ENCODE data around the gene ZNF219. TPM values are rescaled to one million over a fixed set of nuclear protein-coding genes. Genes with fewer than 3 reads are reported as not detected.

ZNF219 gene
- total and polyA plus RNA-seq, 12 donors, result 14.3 to 169 (median 104) TPM

GRCh38 chr14:21047378-21047781 lies 51.1 kb downstream of the ZNF219 start:
- no peaks in the 10 kb centered on the region for H3K36me3 ChIP-seq (replicated peaks in 1 of 2)
- no peaks in the 10 kb centered on the region for H3K27me3 ChIP-seq
- DNase-seq, result peak in 2 of 7 donors; percentile 48 to 49
- peaks cover 38 to 51% of the 10 kb centered on the region in 2 donors for H3K4me1 ChIP-seq (replicated peaks in 1 of 2)
- intact Hi-C loops (cut with DNase I), result loop anchor here in 1 of 2 donors (2.0 kb wide), 1 partner anchor 21 kb away; no protein-coding TSS in a partner anchor
- H3K27ac ChIP-seq, result peak overlapping the region; percentile 13 to 81 (median 53)
- 47 to 61% (median 57%) methylated on average over 2 of the region's 2 CpGs for WGBS, 4 donors
- H3K9me3 ChIP-seq (replicated peaks in 1 of 3), result no peaks in the 10 kb centered on the region
- TF ChIP-seq POLR2A (IDR thresholded peaks at IDR 0.05) (no peak), CTCF (IDR thresholded peaks at IDR 0.05) (no peak)
- H3K4me3 ChIP-seq, result no peak overlapping the region

DNA sequence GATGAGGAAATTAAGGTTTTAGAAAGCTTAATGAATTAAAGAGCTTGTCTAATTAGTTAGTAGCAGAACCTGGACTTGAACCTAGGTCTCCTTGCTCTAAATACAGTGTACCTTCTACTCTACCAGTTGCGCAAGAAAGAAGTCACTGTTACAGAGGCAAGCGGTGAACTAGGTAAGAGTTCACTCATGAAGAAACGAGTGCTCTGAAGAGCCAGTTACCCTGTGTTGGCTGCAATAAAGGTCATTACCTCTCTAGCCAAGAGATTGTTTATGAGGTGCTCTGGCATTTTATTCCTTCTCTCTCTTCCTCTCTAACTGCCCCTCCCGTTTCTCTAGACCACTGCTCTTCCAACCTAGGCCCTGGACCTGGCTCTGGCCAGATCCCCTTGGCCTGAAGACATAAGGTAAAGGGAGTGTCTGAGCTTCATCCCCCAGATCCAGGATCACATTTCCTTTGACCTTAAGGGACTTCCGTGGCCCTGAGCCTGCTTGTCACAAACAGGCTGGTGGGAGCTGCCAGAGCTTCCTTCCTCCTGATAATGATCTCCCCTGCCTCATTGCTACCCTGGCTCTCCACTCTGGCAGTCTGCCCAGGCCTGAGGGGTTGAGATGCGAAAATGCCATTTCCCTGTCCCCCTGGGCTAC lies 54.4 kb downstream of the ZNF219 start:
- no peak overlapping the region for H3K4me3 ChIP-seq
- WGBS, 4 donors, result 23 to 30% (median 26%) methylated on average over 6 of the region's 6 CpGs
- DNase-seq, result peak; percentile 34 to 73 (median 59)
- intact Hi-C loops (cut with DNase I), result no loop called here
- TF ChIP-seq CTCF (IDR thresholded peaks at IDR 0.05) (no peak), POLR2A (IDR thresholded peaks at IDR 0.05) (no peak)
- no peaks in the 10 kb centered on the region for H3K36me3 ChIP-seq (replicated peaks in 1 of 2)
- no peaks in the 10 kb centered on the region for H3K27me3 ChIP-seq
- no peaks in the 10 kb centered on the region for H3K9me3 ChIP-seq (replicated peaks in 1 of 3)
- peak overlapping the region in 4 of 5 donors; percentile 24 to 76 (median 48) for H3K27ac ChIP-seq
- H3K4me1 ChIP-seq (replicated peaks in 1 of 2), result peaks cover 43 to 67% of the 10 kb centered on the region in 2 donors

DNA sequence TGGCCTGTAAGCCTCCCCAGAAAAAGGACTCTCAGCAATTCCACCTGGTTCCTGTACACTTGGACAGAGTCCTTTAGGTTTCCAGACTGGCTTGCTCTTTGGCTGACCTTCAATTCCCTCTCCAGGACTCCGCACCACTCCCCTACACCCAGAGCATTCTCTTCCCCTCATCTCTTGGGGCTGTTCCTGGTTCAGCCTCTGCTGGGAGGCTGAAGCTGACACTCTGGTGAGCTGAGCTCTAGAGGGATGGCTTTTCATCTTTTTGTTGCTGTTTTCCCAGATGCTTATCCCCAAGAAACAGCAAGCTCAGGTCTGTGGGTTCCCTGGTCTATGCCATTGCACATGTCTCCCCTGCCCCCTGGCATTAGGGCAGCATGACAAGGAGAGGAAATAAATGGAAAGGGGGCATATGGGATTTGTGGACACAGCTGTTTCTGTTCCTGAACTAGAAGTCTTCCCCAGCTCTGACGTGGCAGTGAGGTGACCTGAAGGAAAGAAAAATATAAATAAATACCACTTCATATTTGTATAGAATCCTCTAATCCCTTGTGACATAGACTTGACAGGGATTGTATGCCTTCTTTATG lies 55.0 kb downstream of the ZNF219 start:
- intact Hi-C loops (cut with DNase I), result no loop called here
- H3K9me3 ChIP-seq (replicated peaks in 1 of 3), result no peaks in the 10 kb centered on the region
- 23 to 46% (median 41%) methylated on average over 2 of the region's 2 CpGs for WGBS, 4 donors
- H3K4me3 ChIP-seq, result no peak overlapping the region
- DNase-seq, result no peak
- peaks cover 42 to 67% of the 10 kb centered on the region in 2 donors for H3K4me1 ChIP-seq (replicated peaks in 1 of 2)
- H3K36me3 ChIP-seq (replicated peaks in 1 of 2), result no peaks in the 10 kb centered on the region
- peak overlapping the region in 4 of 5 donors; percentile 31 to 76 (median 70) for H3K27ac ChIP-seq
- TF ChIP-seq POLR2A (IDR thresholded peaks at IDR 0.05), result no peak
- no peaks in the 10 kb centered on the region for H3K27me3 ChIP-seq

DNA sequence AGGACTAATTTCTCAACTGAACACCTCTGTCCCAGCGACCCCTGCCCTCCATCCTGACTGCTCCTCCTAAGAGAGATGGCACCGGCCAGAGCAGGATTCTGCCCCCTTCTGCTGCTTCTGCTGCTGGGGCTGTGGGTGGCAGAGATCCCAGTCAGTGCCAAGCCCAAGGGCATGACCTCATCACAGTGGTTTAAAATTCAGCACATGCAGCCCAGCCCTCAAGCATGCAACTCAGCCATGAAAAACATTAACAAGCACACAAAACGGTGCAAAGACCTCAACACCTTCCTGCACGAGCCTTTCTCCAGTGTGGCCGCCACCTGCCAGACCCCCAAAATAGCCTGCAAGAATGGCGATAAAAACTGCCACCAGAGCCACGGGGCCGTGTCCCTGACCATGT lies 55.5 kb downstream of the ZNF219 start:
- H3K4me1 ChIP-seq (replicated peaks in 1 of 2), result peaks cover 40 to 67% of the 10 kb centered on the region in 2 donors
- no peaks in the 10 kb centered on the region for H3K9me3 ChIP-seq (replicated peaks in 1 of 3)
- peak overlapping the region in 3 of 5 donors; percentile 65 to 76 (median 75) for H3K27ac ChIP-seq
- no peaks in the 10 kb centered on the region for H3K27me3 ChIP-seq
- peak; percentile 44 to 74 (median 59) for DNase-seq
- no peaks in the 10 kb centered on the region for H3K36me3 ChIP-seq (replicated peaks in 1 of 2)
- no peak overlapping the region for H3K4me3 ChIP-seq
- TF ChIP-seq POLR2A (IDR thresholded peaks at IDR 0.05), result peak in 1 of 2 donors; percentile 19
- TF ChIP-seq CTCF (IDR thresholded peaks at IDR 0.05), result no peak
- intact Hi-C loops (cut with DNase I), result no loop called here
- WGBS, 4 donors, result 45 to 53% (median 49%) methylated on average over 8 of the region's 8 CpGs
